Esophagus (tissue), 2 donors: ENCODE data around the gene IGF2BP3. TPM values are rescaled to one million over a fixed set of nuclear protein-coding genes. Genes with fewer than 3 reads are reported as not detected.
"Not testable (repeated sequence)": the region's sequence is repeated elsewhere in the genome, so short reads cannot be mapped to it uniquely, and the experiment has no call there.

Experiments
- H3K27ac ChIP-seq, 2 donors: one replicate each; pipeline ENCODE4 v1.5.1; 2013; ENCODE audit warnings: low read depth in 2 of 2, mild to moderate bottlenecking in 2 of 2, inconsistent platforms in 1 of 2, low read length in 1 of 2, moderate library complexity in 1 of 2
- H3K27me3 ChIP-seq, 2 donors: one replicate each; pipeline ENCODE4 v1.6.1; 2013; ENCODE audit warnings: low read length in 2 of 2, control low read depth in 1 of 2, mild to moderate bottlenecking in 1 of 2; ENCODE audit not compliant: insufficient read depth in 2 of 2, control insufficient read depth in 1 of 2
- H3K36me3 ChIP-seq, 2 donors: one replicate each; pipeline ENCODE4 v1.6.1; 2013; ENCODE audit warnings: low read length in 1 of 2; ENCODE audit not compliant: control insufficient read depth in 2 of 2, insufficient read depth in 2 of 2
- H3K4me1 ChIP-seq, 2 donors: one replicate each; pipeline ENCODE4 v1.6.1; 2013; ENCODE audit warnings: low read length in 1 of 2; ENCODE audit not compliant: control insufficient read depth in 2 of 2, insufficient read depth in 2 of 2
- H3K4me3 ChIP-seq, 2 donors: one replicate each; pipeline ENCODE4 v1.5.1; 2013; ENCODE audit warnings: low read length in 2 of 2, mild to moderate bottlenecking in 2 of 2, low read depth in 1 of 2, moderate library complexity in 1 of 2
- H3K9me3 ChIP-seq, 2 donors: one replicate each; pipeline ENCODE4 v1.6.1; 2013; ENCODE audit warnings: mild to moderate bottlenecking in 2 of 2, low read depth in 1 of 2, low read length in 1 of 2, moderate library complexity in 1 of 2; ENCODE audit not compliant: control insufficient read depth in 2 of 2, insufficient read depth in 1 of 2
- WGBS, 2 donors: extraction: QIAGEN DNeasy Blood & Tissue Kit; methylation state at CpG; one replicate each; pipeline ENCODE4 v1.1.7; 2013; 5-methylcytosine and 5-hydroxymethylcytosine counted together
- polyA plus RNA-seq, 2 donors: library from polyadenylated mRNA; stranded (reverse); fragments of 200-250 nt; gene quantifications; one replicate each; pipeline ENCODE4 v1.2.3, GENCODE V29; 2013
- donor health status: healthy with polysubstance abuse.
- donor health status: Bipolar disorder and iron deficiency.

The IGF2BP3 gene
- polyA plus RNA-seq, result 1 to 10 TPM; 2.5 to 3.5 TPM

DNA sequence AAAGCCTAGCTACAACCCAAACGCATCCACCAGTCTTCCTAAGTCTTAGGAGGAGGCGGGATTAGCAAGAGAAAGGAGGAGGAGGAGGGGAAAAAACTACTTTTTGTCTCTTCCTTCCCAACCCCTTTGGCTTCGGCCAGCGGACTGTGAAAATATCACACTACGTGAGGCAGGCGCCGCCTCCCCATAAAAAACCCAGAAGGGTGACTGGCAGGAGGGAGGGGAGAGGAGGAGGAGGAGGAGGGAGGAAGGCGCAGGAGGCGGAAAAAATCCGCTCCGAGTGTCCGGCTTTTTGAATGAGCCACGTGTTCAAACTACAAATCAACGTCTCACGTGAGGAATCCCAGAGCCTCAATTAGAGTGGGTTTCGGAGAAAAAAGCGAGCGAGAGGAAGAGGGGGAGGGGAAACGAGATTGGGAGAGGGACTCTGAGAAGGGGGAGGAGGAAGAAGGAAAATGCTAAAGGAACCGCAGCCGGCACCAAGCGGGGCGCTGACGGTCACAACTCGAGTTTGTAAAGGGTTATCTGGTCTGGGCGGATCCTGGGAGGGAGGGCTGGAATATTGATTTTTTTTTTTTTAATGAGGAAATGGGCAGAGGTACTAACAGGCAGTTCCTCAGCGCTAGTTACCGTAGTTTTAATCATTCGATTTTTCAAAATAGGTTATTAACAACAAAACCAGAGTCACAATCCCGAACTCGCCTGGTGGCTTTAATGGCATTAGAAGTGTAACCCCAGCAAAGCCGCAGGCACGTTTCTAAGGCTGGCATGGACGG is at the start of gene IGF2BP3:
Gene IGF2BP3, minus strand, starts transcription at position 162 of the 776 bp plus-strand sequence. CDS start 381 bp downstream, outside the sequence.
- H3K4me3 ChIP-seq, result peak within 1 kb of the TSS; percentile 36 to 65
- peaks cover 0 to 4% of the 10 kb centered on the region in 2 donors for H3K9me3 ChIP-seq
- no peaks in the 10 kb centered on the region for H3K36me3 ChIP-seq
- H3K27me3 ChIP-seq, result peaks cover 0 to 51% of the 10 kb centered on the region in 2 donors
- WGBS, 2 donors, result 1 to 2% methylated on average over 34 of the region's 34 CpGs
- no peak within 1 kb of the TSS for H3K27ac ChIP-seq
- H3K4me1 ChIP-seq, result peaks cover 17 to 27% of the 10 kb centered on the region in 2 donors

DNA sequence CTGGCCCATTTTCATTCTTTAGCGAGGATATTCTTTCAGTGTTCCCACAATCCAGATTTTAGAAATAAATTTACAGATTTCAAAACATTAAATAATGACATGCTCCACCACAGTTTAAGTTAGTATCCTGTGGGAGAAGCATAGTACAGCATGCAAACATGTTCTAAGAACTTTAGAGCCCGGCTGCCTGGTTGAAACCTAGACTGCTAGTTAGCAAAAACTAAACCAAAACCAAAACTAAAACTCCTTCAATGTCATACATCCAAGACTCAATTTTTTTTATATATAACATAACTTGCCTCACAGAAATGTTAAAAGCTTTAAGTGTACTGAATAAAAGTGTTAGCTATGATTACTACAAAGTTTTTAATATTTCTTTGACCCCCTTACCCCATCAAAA is 44.5 kb upstream of the IGF2BP3 start:
- no peaks in the 10 kb centered on the region for H3K9me3 ChIP-seq
- 83 to 91% methylated on average over 2 of the region's 2 CpGs for WGBS, 2 donors
- H3K27ac ChIP-seq, result no peak overlapping the region
- no peaks in the 10 kb centered on the region for H3K4me1 ChIP-seq
- H3K4me3 ChIP-seq, result no peak overlapping the region
- H3K36me3 ChIP-seq, result peaks cover 1 to 24% of the 10 kb centered on the region in 2 donors
- no peaks in the 10 kb centered on the region for H3K27me3 ChIP-seq

DNA sequence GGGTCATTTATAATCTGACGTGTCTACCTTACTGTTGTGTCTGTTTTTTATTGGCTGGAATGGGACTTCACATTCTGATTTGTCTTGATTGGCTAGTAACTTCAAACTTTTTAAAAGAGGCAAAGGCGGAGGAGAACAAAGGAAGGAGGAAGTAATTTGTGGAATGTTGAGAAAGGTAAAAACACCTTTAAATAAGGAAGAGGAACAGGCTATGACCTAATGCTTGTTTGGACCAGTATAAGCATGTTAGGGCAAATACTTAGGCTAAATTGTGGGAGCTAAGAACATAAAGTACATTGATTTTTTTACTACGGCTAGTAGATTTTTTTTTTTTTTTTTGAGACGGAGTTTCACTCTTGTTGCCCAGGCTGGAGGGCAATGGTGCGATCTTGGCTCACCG is 43.5 kb upstream of the IGF2BP3 start:
- peak overlapping the region; percentile 79 to 84 for H3K27ac ChIP-seq
- not testable (repeated sequence) for H3K4me3 ChIP-seq
- 58 to 75% methylated on average over 6 of the region's 6 CpGs for WGBS, 2 donors

DNA sequence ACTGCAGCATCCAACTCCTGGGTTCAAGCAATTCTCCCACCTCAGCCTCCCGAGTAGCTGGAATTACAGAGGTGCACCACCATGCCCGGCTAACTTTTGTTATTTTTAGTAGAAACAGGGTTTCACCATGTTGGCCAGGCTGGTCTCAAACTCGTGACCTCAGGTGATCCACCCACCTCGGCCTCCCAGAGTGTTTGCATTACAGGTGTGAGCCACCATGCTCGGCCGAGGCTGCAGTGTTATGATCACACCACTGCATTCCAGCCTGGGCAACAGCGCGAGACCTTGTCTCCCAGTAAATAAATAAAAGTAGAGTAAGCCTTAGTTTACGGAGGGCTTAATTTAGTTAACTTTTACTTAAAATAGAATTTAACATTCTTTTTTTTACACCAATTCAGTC is 23.7 kb upstream of the IGF2BP3 start:
- Histone ChIP-seq H3K9me3 (no peaks in the 10 kb centered on the region), H3K27ac (no peak overlapping the region)
- WGBS, 2 donors, result 79 to 80% methylated on average over 9 of the region's 9 CpGs

More for the DNA sequence above, 43.5 kb upstream of the IGF2BP3 start:
- not testable (repeated sequence) for H3K27me3 ChIP-seq, H3K4me1 ChIP-seq, H3K9me3 ChIP-seq
- H3K36me3 ChIP-seq, result peaks cover 2 to 26% of the 10 kb centered on the region in 2 donors

DNA sequence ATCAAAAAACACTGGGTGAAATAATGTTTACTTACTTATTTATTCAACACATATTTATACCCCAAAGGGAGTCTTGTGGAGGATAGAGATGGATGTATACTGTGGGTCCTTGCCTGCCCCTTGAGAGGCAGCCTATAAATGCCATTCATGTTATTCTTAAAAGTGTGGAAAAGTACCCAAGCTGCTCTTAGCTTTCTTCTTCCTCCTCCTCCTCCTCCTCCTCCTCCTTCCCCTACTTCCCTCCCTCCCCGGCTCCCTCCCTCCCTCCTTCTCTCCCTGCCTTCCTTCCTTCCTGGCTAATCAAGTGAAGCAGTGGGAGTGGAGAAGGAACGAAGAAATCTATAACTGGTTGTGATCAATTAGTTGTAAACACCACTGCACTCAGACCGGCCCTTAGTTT is 21.2 kb upstream of the IGF2BP3 start:
- WGBS, 2 donors, result 52 to 65% methylated on average over 3 of the region's 3 CpGs
- H3K9me3 ChIP-seq, result no peaks in the 10 kb centered on the region
- H3K36me3 ChIP-seq, result no peaks in the 10 kb centered on the region
- no peak overlapping the region for H3K27ac ChIP-seq
- H3K27me3 ChIP-seq, result no peaks in the 10 kb centered on the region
- H3K4me3 ChIP-seq, result no peak overlapping the region
- no peaks in the 10 kb centered on the region for H3K4me1 ChIP-seq

More for the DNA sequence above, 23.7 kb upstream of the IGF2BP3 start:
- Histone ChIP-seq H3K4me1 (no peaks in the 10 kb centered on the region), H3K27me3 (no peaks in the 10 kb centered on the region), H3K4me3 (no peak overlapping the region), H3K36me3 (no peaks in the 10 kb centered on the region)

DNA sequence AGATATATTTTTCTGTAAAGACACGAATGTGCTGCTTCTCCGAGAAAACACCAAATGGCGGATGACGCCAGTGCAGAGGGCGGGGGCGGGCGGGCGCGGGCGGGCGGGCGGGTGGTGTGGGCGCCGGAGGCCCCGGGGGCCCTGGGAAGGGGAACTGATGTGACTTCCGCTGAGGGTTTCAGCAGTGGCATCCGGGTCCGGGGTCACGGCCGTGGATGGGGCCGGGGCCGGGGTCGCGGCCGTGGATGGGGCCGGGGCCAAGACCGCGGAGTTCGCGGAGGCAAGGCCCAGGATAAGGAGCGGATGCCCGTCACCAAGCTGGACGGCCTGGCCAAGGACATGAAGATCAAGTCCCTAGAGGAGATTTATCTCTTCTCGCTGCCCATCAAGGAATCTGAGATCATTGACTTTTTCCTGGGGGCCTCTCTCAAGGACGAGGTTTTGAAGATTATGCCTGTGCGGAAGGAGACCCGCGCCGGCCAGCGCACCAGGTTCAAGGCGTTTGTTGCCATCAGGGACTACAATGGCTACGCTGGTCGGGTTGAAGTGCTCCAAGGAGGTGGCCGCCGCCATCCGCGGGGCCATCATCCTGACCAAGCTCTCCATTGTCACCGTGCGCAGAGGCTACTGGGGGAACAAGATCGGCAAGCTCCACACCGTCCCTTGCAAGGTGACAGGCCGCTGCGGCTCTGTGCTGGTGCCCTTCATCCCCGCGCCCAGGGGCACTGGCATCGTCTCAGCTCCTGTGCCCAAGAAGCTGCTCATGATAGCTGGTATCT is 20.3 kb upstream of the IGF2BP3 start:
- no peaks in the 10 kb centered on the region for H3K27me3 ChIP-seq
- 43 to 54% methylated on average over 56 of the region's 56 CpGs for WGBS, 2 donors
- H3K9me3 ChIP-seq, result no peaks in the 10 kb centered on the region
- H3K27ac ChIP-seq, result peak overlapping the region in 1 of 2 donors; percentile 30
- no peaks in the 10 kb centered on the region for H3K4me1 ChIP-seq
- H3K36me3 ChIP-seq, result no peaks in the 10 kb centered on the region
- H3K4me3 ChIP-seq, result peak overlapping the region; percentile 39 to 60

DNA sequence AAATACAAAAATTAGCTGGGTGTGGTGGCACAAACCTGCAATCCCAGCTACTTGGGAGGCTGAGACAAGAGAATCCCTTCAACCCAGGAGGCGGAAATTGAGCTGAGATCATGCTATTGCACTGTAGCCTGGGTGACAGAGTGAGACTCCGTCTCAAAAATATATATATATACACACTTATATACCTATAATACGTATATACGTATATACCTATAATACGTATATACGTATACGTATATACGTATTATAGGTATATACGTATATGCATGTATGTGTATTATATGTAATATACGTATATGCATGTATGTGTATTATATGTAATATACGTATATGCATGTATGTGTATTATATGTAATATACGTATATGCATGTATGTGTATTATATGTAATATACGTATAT is 18.4 kb upstream of the IGF2BP3 start:
- H3K27me3 ChIP-seq, H3K4me1 ChIP-seq, H3K27ac ChIP-seq, H3K9me3 ChIP-seq, H3K4me3 ChIP-seq, H3K36me3 ChIP-seq: not testable (repeated sequence)
- WGBS, 2 donors, result 96 to 98% methylated on average over 12 to 13 of the region's 13 CpGs

DNA sequence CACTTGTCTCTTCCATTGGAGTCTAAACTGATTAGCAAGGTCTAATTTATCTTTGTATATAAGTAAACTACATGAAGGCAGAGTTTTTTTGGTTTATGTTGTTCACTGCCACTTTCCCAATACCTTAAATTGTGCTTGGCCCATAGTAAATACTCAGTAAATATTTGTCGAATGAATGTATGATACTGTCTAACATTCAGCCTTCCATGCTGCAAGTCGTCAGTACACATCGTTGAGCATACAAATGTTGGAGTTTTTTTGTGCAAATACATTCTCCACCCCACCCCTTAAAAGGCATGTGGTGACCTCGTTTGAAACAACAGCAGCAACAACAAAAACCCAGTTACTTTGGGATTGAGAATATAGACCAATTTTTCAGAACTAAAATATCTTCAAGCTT is 17.4 kb upstream of the IGF2BP3 start:
- Histone ChIP-seq H3K4me1 (no peaks in the 10 kb centered on the region), H3K36me3 (no peaks in the 10 kb centered on the region), H3K4me3 (no peak overlapping the region), H3K9me3 (no peaks in the 10 kb centered on the region), H3K27me3 (no peaks in the 10 kb centered on the region), H3K27ac (no peak overlapping the region)
- 50 to 54% methylated on average over 4 of the region's 4 CpGs for WGBS, 2 donors

DNA sequence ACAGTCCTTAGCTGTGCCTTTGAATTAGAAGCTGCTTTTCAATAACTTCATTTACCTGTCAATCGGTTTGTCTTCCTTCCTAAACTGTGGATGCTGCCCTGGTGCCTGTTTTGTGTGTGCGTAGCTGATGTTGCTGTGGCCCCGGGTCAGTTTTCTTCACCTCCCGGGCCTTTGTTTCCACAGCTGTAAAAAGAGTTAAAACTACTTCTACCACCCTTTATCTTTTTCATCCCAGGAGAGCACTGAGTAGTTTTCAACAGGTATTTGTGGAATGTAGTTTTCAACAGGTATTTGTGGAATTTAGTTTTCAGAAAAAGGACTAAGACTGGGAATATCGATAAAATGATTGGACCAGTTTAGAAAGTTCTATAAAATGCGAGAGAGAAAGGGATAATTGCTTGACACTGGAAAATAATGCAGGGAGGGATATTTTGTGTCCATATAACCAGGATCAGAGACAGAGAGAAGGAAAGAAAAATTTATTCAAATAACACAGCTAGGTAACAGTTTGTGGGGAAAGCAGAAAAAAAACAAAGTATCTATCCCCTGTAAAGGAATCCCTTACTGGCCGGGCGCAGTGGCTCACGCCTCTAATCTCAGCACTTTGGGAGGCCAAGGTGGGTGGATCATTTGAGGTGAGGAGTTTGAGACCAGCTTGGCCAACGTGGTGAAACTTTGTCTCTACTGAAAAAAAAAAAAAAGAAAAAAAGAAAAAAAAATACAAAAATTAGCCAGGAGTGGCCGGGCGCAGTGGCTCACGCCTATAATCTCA is 15.9 kb upstream of the IGF2BP3 start:
- WGBS, 2 donors, result 79 to 86% methylated on average over 13 of the region's 13 CpGs
- H3K27ac ChIP-seq, result no peak overlapping the region
- H3K9me3 ChIP-seq, result no peaks in the 10 kb centered on the region
- no peaks in the 10 kb centered on the region for H3K36me3 ChIP-seq
- no peaks in the 10 kb centered on the region for H3K4me1 ChIP-seq
- no peak overlapping the region for H3K4me3 ChIP-seq
- peaks cover 0 to 3% of the 10 kb centered on the region in 2 donors for H3K27me3 ChIP-seq
